ENCODE measurements around the gene SNRPA. TPM values are rescaled to one million over a fixed set of nuclear protein-coding genes. Genes with fewer than 3 reads are reported as not detected.

The SNRPA gene
- total RNA-seq, 1 donor, result 20.6 TPM

GRCh38 chr19:40799558-40800338 lies 48.7 kb downstream of the SNRPA start:
- H3K9me3 ChIP-seq (ENCODE audit: low read depth, low read length), result no peaks in the 10 kb centered on the region
- DNase-seq (ENCODE audit: insufficient read length, low spot score, missing footprints), result no peak
- no peak for TF ChIP-seq CTCF (IDR thresholded peaks at IDR 0.05; ENCODE audit: extremely low read depth, low read depth, low read length)
- H4K20me1 ChIP-seq (ENCODE audit: insufficient read depth, low read length), result peaks cover 50% of the 10 kb centered on the region
- H3K27me3 ChIP-seq (ENCODE audit: insufficient read depth, low read length), result no peaks in the 10 kb centered on the region
- H3K4me3 ChIP-seq (ENCODE audit: insufficient read depth, low read length), result peak overlapping the region; percentile 88
- H3K79me2 ChIP-seq (ENCODE audit: insufficient read depth, low read length), result peaks cover 57% of the 10 kb centered on the region
- peak overlapping the region; percentile 94 for H3K4me2 ChIP-seq (ENCODE audit: insufficient read depth, low read length)
- H3K36me3 ChIP-seq (ENCODE audit: insufficient read depth, low read length), result peaks cover 30% of the 10 kb centered on the region
- H3K4me1 ChIP-seq (ENCODE audit: insufficient read depth, low read length), result peaks cover 41% of the 10 kb centered on the region
- H3K27ac ChIP-seq (ENCODE audit: low read depth, low read length), result peak overlapping the region; percentile 76
- H2AFZ ChIP-seq (ENCODE audit: low read length), result peak overlapping the region; percentile 41

- peaks cover 64% of the 10 kb centered on the region for H3K79me2 ChIP-seq (ENCODE audit: insufficient read depth, low read length)
- peak overlapping the region; percentile 94 for H3K4me2 ChIP-seq (ENCODE audit: insufficient read depth, low read length)
- DNase-seq (ENCODE audit: insufficient read length, low spot score, missing footprints), result peak; percentile 25
- peaks cover 57% of the 10 kb centered on the region for H4K20me1 ChIP-seq (ENCODE audit: insufficient read depth, low read length)
- peaks cover 36% of the 10 kb centered on the region for H3K36me3 ChIP-seq (ENCODE audit: insufficient read depth, low read length)
- H3K27ac ChIP-seq (ENCODE audit: low read depth, low read length), result peak overlapping the region; percentile 45
- TF ChIP-seq CTCF (IDR thresholded peaks at IDR 0.05; ENCODE audit: extremely low read depth, low read depth, low read length), result no peak
- H2AFZ ChIP-seq (ENCODE audit: low read length), result no peak overlapping the region
- H3K27me3 ChIP-seq (ENCODE audit: insufficient read depth, low read length), result no peaks in the 10 kb centered on the region
- H3K9me3 ChIP-seq (ENCODE audit: low read depth, low read length), result no peaks in the 10 kb centered on the region
- H3K4me3 ChIP-seq (ENCODE audit: insufficient read depth, low read length), result peak overlapping the region; percentile 88
- peaks cover 41% of the 10 kb centered on the region for H3K4me1 ChIP-seq (ENCODE audit: insufficient read depth, low read length)
Measured at GRCh38 chr19:40800339-40800996, 49.5 kb downstream of the SNRPA start.

GRCh38 chr19:40800997-40801377 lies 50.0 kb downstream of the SNRPA start:
- Histone ChIP-seq H3K27me3 (ENCODE audit: insufficient read depth, low read length) (no peaks in the 10 kb centered on the region), H3K4me3 (ENCODE audit: insufficient read depth, low read length) (peak overlapping the region; percentile 88), H3K27ac (ENCODE audit: low read depth, low read length) (no peak overlapping the region), H3K4me2 (ENCODE audit: insufficient read depth, low read length) (peak overlapping the region; percentile 94), H4K20me1 (ENCODE audit: insufficient read depth, low read length) (peaks cover 62% of the 10 kb centered on the region), H3K79me2 (ENCODE audit: insufficient read depth, low read length) (peaks cover 69% of the 10 kb centered on the region), H3K9me3 (ENCODE audit: low read depth, low read length) (no peaks in the 10 kb centered on the region), H2AFZ (ENCODE audit: low read length) (no peak overlapping the region), H3K36me3 (ENCODE audit: insufficient read depth, low read length) (peaks cover 36% of the 10 kb centered on the region), H3K4me1 (ENCODE audit: insufficient read depth, low read length) (peaks cover 43% of the 10 kb centered on the region)
- DNase-seq (ENCODE audit: insufficient read length, low spot score, missing footprints), result no peak
- no peak for TF ChIP-seq CTCF (IDR thresholded peaks at IDR 0.05; ENCODE audit: extremely low read depth, low read depth, low read length)
